ENCODE measurements around the gene TC2N.
"Not testable (repeated sequence)": the region's sequence is repeated elsewhere in the genome, so short reads cannot be mapped to it uniquely, and the experiment has no call there.

Gene TC2N

GRCh38 chr14:91835920-91836843 lies 31.2 kb downstream of the TC2N start:
- in situ Hi-C loops (cut with MboI; ENCODE audit: low sequenced_read_pairs): no loop called here

DNA sequence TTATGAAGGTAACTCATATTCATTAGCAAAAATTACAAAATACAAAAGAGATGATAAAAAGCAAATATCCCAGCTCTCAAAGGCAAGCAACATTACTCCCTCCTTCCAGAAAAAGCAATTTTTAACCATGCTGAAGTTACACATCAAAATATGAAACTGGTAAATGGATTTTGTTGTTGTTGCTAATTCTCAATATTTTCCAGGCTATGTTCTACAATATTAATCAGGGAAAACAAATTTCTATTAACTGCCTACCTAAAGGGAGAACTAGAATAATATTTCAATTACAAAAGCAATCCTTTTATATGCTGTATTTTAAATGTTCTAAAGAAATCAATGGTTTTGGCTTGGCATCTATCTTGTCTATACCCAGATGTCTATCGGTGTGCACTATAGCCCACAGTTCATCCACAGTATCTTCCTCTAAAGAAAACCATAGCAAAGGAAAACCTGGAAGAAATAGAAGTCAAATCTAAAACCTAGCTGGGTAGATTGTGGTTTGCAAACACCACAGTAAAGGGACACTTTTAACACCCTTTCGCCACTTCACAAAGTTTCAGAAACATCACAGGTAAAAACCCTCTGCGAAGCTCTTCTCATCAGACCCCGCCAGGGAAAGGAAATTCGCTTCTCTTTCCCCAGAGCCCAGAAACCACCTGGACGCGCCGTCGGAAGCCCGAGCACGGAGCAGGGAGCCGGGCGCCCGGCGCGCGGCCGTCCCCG lies 32.0 kb downstream of the TC2N start:
- in situ Hi-C loops (cut with MboI; ENCODE audit: low sequenced_read_pairs): no loop called here

GRCh38 chr14:91834571-91834970 lies 32.8 kb downstream of the TC2N start:
- in situ Hi-C loops (cut with MboI; ENCODE audit: low sequenced_read_pairs): no loop called here

GRCh38 chr14:91831337-91831736 lies 36.0 kb downstream of the TC2N start:
- in situ Hi-C loops (cut with MboI; ENCODE audit: low sequenced_read_pairs): no loop called here

DNA sequence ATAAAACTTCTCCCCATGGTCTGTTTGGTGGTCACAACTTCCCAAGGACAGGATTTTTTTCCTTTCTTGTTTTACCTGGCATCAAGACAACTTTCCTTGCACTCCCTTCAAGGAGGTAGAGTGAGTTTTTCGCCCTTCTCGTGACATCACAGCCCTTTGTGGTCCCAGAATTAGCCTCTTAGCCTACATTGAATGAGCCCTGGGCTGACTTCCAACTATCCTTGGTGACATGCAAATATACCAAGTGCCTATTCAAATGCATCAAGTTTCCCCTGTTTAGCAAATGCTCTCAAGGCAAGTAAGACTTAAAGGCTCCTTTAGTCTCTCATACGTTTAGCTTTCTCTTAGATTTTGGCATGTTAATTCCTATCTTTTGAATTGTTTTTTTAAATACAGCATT lies 36.6 kb downstream of the TC2N start:
- in situ Hi-C loops (cut with MboI; ENCODE audit: low sequenced_read_pairs): no loop called here

DNA sequence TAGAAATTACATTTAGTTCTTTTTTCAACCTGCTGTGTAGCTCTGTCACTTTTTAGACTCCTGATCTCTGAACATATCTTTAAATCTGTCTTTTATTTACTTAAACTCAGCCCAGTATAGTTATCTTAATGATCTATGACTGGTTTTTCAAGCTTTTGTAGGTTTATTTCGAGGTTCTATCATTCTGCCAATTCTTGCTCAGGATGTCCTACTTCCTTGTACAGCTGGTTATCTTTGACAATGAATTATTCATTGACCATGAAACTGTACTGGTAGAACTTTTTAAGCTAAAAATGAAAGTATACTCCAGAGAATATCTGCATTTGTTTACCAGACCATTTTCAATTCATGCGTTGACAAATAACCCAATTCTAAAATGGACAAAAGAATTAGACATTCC lies 37.8 kb downstream of the TC2N start:
- in situ Hi-C loops (cut with MboI; ENCODE audit: low sequenced_read_pairs): no loop called here

- in situ Hi-C loops (cut with MboI; ENCODE audit: low sequenced_read_pairs): no loop called here
These were observed 39.6 kb downstream of the TC2N start for GRCh38 chr14:91827746-91828145.

DNA sequence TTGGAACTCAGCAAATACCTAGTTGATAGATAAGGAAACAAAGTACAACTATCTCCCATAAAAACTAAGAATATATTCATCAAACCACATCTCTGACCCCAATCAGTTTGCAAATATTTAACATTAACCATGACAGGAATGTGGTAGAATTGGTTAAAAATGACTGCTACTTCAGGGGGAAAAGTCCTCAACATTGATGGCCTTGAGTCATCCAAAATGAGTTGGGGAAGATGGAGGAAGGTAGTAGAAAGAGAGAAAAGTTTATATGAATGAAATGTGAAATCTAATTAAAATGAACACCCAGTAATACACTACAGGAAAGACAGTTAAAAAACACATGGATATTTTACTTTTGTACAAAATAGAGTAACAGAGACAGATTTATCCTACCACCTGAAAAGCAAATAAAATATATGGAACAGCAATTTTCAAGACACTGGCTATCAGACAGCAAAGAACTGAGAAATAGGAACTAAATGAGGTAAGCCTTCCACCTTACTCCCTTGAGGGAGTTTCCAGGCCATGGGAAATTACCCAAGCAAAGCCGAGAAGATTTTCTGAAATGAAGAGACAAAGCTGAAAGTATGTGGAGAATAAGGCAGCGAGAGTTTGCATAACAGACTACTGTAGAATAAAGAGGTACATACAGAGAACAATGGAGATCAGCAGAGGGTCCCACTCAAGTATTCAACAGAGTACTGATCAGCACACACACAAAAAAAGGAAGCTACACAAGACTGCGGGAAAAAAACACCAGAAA lies 49.6 kb downstream of the TC2N start:
- in situ Hi-C loops (cut with MboI; ENCODE audit: low sequenced_read_pairs): no loop called here

- in situ Hi-C loops (cut with MboI; ENCODE audit: low sequenced_read_pairs): no loop called here
These were observed 53.0 kb downstream of the TC2N start for GRCh38 chr14:91814317-91814716.

- in situ Hi-C loops (cut with MboI; ENCODE audit: low sequenced_read_pairs): no loop called here
These were observed 56.6 kb downstream of the TC2N start for GRCh38 chr14:91810699-91811098.

GRCh38 chr14:91806716-91807115 lies 60.6 kb downstream of the TC2N start:
- in situ Hi-C loops (cut with MboI; ENCODE audit: low sequenced_read_pairs): no loop called here

GRCh38 chr14:91806094-91806493 lies 61.2 kb downstream of the TC2N start:
- in situ Hi-C loops (cut with MboI; ENCODE audit: low sequenced_read_pairs): not testable (repeated sequence)

DNA sequence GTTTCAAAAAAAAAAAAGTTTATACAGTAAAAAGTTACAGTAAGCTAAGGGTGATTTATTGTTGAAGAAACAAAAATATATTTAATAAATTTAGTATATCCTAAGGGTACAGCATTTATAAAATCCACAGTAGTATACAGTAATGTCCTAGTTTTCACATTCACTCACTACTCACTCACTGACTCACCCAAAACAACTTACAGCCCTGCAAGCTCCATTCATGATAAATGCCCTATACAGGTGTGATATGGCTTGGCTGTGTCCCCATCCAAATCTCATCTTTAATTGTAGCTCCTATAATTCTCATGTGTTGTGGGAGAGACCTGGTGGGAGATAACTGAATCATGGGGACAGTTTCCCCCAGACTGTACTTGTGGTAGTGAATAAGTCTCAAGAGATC lies 61.7 kb downstream of the TC2N start:
- in situ Hi-C loops (cut with MboI; ENCODE audit: low sequenced_read_pairs): no loop called here

DNA sequence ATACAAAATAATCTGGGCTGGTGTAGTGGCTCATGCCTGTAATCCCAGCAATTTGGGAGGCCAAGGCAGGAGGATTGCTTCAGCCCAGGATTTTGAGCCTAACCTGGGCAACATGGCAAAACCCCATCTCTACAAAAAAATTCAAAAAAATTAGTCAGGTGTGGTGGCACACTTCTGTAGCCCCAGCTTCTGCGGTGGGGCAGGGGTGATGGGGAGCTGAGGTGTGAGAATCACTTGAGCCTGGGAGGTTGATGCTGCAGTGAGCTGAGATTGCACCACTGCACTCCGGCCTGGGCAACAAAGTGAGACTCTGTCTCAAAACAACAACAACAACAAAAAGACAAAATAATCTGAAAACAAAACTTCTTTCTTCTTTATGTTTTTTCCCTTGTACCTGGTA lies 66.0 kb downstream of the TC2N start:
- in situ Hi-C loops (cut with MboI; ENCODE audit: low sequenced_read_pairs): no loop called here

DNA sequence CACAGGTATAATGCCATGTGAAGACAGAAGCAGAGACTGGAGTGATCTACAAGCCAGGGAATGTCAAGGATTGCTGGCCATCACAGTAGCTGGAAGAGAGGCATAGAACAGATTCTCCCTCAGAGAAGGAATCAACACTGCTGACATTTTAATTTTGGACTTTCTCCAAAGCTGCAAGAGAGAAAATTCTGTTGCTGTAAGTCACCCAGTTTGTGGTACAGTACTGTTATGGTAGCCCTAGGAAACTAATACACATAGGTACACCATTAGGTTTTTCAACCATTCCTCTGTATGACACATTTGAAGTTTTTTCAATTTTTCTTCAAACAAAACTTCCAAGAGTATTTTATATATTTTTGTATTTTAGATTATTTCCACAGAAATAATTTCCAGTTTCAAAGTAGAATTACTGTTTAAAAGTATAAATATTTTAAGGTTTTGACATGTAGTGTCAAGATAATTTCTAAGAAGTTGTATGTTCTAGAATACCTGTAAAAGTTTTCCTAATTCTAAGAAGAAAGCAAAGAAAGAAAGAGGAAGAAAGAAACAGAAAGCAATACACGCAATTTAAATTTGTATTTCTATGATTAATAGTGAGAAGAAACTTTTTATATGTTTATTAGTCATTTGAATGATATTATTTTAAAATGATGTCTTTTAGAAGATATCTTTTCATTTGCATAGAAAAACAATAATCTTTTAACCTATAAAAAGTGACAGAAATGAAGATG lies 70.6 kb downstream of the TC2N start:
- in situ Hi-C loops (cut with MboI; ENCODE audit: low sequenced_read_pairs): no loop called here

- in situ Hi-C loops (cut with MboI; ENCODE audit: low sequenced_read_pairs): no loop called here
These were observed 73.6 kb downstream of the TC2N start for GRCh38 chr14:91793704-91794103.

- in situ Hi-C loops (cut with MboI; ENCODE audit: low sequenced_read_pairs): no loop called here
These were observed 81.1 kb downstream of the TC2N start for GRCh38 chr14:91786188-91786587.

GRCh38 chr14:91780452-91780851 lies 86.9 kb downstream of the TC2N start:
- in situ Hi-C loops (cut with MboI; ENCODE audit: low sequenced_read_pairs): no loop called here

- in situ Hi-C loops (cut with MboI; ENCODE audit: low sequenced_read_pairs): no loop called here
These were observed 89.1 kb downstream of the TC2N start for GRCh38 chr14:91778217-91778616.

- in situ Hi-C loops (cut with MboI; ENCODE audit: low sequenced_read_pairs): no loop called here
These were observed 92.9 kb downstream of the TC2N start for GRCh38 chr14:91774140-91775096.

Measured in HL-60/S4 treated with retinoic acid at 250 ng/mL for 4 days and 3 days (cell line).